ENCODE results near the gene MAIP1.
"Not testable (repeated sequence)": the region's sequence is repeated elsewhere in the genome, so short reads cannot be mapped to it uniquely, and the experiment has no call there.

The MAIP1 gene

GRCh38 chr2:199955339-199956061 lies at the start of gene MAIP1, which contains the start of gene TYW5:
Gene MAIP1, plus strand, starts transcription at chr2:199955582. Its CDS starts 217 bp downstream, at chr2:199955799.
Gene TYW5, minus strand, starts transcription at chr2:199955491. Its CDS starts 21 bp downstream, at chr2:199955470.
- peak; percentile 68 for DNase-seq (ENCODE audit: low read depth, low spot score)

DNA sequence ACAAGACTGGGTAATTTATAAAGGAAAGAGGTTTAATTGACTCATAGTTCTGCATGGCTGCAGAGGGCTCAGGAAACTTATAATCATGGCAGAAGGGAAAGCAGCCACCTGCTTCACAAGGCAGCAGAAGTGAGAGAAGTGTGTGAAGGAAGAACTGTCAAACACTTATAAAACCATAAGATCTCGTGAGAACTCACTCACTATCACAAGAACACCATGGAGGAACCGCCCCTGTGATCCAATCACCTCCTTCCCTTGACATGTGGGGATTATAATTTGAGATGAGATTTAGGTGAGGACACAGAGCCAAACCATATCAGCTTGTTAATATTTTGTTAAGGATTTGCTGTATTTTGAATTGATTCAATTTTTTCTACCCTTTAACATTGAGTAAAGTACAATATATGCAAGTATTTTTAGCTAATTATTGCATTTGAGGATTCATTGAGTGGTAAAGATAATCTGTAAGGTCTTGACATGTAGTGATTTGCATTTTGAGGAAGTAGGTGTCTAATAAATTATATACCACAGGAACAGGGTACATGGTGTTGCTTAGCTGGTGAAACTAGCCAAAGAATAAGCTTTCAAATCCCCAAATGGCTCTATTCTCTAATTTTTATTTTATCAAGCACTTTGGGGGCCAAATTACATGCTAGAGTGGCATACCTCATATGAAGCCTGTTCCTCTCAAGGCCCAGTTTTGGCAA lies 48.2 kb upstream of the MAIP1 start:
- no peak for DNase-seq (ENCODE audit: low read depth, low spot score)

DNA sequence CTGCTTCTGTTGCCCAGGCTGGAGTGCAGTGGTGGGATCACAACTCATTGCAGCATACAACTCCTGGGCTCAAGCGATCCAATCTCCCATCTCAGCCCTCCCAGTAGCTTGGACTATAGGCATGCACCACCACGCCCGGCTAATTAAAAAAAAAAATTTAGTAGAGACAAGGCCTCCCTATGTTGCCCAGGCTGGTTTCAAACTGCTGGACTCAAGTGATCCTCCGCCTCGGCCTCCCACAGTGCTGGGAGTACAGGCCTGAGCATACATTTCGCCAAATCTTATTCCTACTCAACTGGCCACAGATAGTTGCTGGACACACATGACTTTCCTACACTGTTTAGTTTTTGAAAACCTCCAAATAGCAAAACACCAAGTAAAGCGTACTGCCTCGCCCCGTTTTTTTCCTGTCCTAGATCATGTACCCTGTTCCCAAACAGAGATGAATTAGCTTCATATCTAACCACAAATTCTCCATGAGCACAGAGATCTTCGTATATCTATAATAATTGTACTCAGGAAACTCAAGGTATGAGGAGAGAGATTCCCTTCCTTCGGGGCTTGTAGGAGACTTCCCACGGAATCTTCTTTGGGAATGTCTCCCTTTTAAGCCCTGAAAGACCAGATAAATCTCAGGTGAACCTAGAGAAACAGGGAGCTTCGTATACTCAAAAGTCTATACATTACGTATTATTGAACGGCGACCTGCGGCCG lies 44.9 kb upstream of the MAIP1 start:
- DNase-seq (ENCODE audit: low read depth, low spot score), result no peak

DNA sequence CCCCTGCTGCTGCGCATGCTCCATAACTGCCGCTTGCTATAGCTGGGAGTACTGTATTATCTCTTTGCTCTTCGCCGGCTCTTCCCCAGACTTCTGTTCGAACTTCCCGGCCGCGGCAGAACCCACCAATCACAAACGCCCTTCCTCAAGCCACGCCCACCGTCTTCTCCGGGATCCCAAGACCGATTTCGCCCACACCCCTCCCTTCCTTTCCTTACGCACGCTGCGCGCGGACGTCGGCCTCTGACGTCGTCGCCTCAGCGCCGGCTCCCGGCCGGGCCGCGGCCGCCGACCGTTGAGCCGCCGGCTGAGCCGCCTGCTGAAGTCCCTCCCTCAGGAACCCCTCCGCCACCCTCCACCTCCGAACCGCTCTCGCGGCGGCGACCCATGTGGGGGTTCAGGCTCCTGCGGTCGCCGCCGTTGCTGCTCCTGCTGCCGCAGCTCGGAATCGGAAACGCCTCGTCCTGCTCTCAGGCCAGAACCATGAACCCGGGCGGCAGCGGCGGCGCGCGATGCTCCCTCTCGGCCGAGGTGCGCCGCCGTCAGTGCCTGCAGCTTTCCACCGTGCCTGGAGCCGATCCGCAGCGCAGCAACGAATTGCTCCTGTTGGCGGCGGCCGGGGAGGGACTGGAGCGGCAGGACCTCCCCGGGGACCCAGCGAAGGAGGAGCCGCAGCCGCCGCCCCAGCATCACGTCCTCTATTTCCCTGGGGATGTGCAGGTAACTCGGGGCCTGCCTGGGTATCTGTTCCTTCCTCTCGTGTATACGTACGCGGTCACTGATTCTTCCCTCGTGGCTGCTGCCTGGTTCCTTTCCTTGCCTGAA lies 44.1 kb upstream of the MAIP1 start, which contains the start of gene C2orf69:
C2orf69 (plus strand) TSS at position 242 of the 825 bp plus-strand sequence; CDS start at position 388, 146 bp downstream.
- peak; percentile 90 for DNase-seq (ENCODE audit: low read depth, low spot score)

- no peak for DNase-seq (ENCODE audit: low read depth, low spot score)
Observed at GRCh38 chr2:199911877-199912161, 43.6 kb upstream of the MAIP1 start.

GRCh38 chr2:199912553-199913114 lies 42.7 kb upstream of the MAIP1 start:
- DNase-seq (ENCODE audit: low read depth, low spot score), result not testable (repeated sequence)

DNA sequence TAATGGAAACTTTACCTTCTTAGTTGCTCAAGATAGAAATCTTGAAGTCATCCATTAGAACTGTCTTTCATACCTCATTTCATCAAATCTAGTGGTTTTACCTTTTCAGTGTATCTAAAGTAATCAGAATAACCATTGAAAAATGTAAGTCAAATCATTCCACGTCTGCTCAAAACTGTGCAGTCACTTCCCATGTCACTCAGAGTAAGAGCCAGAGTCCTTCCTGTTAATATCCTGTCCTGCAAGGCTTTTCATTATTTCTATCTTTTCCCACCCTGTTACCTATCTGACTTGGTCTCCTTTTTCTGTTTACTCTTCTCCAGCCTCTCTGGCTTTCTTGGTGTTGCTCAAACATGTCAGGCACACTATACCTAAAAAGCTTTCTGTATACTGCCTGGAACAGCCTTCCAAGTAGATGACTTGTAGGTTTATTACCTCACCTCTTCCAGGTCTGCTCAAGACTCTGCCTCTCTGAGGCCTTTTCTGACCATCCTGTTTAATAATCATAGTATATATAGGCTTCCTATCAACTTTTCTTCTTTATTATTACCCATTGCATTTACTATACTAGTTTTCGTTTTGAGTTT lies 40.9 kb upstream of the MAIP1 start:
- DNase-seq (ENCODE audit: low read depth, low spot score), result no peak

GRCh38 chr2:199916980-199917379 lies 38.4 kb upstream of the MAIP1 start:
- DNase-seq (ENCODE audit: low read depth, low spot score), result no peak

DNA sequence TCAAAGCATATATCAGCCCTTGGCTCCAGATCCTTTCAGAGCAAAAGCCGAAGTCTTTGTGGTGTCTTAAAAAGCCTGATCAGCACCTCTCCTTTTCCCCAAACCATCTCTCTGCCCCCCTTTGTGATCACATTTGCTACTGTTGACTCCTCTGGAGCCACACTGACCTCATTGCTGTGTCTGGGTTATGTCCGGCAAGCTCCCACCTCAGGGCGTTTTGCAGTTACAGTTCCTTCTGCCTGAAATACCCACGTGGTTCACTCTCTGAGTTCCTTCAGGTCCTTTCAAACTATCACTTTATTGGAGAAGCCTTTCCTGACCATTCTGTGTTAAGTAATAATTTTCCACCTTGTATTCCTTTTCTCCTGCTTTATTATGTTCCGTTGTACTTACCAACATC lies 32.5 kb upstream of the MAIP1 start:
- no peak for DNase-seq (ENCODE audit: low read depth, low spot score)

DNA sequence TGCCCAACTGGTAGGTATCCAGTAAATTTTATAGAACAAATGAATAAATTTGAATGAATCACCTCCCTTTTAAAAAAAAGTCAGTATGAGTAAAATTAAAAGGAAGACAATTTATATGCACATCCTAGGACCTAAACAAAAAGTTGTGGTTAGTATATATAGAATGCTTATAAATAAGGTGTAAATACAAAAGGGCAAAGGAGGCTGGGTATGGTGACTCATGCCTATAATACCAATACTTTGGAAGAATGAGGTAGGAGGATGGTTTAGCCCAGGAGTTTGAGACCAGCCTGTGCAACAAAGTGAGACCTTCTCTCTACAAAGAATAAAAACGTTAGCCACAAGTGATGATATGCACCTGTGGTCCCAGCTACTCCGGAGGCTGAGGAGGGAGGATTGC lies 31.5 kb upstream of the MAIP1 start:
- no peak for DNase-seq (ENCODE audit: low read depth, low spot score)

DNA sequence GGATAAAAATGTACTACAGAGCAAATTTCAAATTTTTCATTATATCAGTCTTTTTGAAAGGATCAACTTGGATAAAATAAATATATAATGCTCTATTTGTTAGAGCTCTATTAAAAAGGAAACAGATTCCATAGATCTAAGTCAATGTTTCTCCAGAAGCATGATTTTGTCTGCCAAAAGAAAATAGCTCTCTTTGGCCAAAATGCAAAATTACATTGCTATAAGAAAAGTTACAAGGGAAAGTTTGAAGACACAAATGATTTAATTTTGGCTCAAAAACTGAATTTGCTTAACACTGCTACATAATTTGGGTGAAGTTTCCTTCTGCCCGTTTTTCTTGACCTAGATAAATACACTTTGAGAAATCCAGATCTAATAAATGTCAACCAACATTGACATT lies 28.6 kb upstream of the MAIP1 start:
- DNase-seq (ENCODE audit: low read depth, low spot score), result no peak

GRCh38 chr2:199928226-199928625 lies 27.2 kb upstream of the MAIP1 start:
- DNase-seq (ENCODE audit: low read depth, low spot score), result no peak

GRCh38 chr2:199928626-199929025 lies 26.8 kb upstream of the MAIP1 start:
- DNase-seq (ENCODE audit: low read depth, low spot score), result no peak

GRCh38 chr2:199929262-199929661 lies 26.1 kb upstream of the MAIP1 start:
- DNase-seq (ENCODE audit: low read depth, low spot score), result no peak

- DNase-seq (ENCODE audit: low read depth, low spot score), result no peak
Observed at GRCh38 chr2:199932312-199932855, 23.0 kb upstream of the MAIP1 start.

DNA sequence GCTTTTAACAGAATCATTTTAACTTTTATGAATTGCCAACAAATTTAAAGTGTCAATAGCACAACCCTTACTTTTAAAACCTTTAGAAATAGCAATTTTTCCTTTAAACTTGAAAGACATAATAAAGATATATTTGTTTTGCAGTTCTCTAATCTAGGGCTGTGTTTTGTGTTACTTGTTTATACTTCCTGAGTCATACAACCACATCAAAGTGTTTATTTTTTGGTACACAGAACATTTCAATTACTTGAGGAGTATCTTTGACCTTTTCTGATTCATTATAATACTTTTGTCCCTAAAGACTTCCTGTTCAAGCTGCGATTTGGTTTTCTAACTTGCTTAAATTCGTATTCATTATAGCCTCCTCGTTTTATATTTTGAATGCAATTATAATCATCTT lies 21.9 kb upstream of the MAIP1 start:
- DNase-seq (ENCODE audit: low read depth, low spot score), result no peak

GRCh38 chr2:199936554-199936953 lies 18.8 kb upstream of the MAIP1 start:
- no peak for DNase-seq (ENCODE audit: low read depth, low spot score)

DNA sequence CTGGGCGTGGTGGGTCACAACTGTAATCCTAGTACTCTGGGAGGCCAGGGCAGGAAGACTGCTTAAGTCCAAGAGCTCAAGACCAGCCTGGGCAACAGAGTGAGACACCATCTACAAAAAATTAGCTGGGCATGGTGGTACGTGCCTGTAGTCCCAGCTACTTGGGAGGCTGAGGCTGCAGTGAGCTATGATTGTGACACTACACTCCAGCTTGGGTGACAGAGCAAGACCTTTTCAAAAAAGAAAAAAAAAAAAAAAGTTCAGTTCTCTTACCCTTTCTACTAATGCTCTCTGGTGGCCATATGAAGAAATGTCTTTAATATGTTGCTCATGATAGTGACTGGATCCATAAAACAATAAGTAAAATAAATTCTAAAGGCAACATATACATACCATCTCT lies 15.0 kb upstream of the MAIP1 start:
- DNase-seq (ENCODE audit: low read depth, low spot score), result no peak

DNA sequence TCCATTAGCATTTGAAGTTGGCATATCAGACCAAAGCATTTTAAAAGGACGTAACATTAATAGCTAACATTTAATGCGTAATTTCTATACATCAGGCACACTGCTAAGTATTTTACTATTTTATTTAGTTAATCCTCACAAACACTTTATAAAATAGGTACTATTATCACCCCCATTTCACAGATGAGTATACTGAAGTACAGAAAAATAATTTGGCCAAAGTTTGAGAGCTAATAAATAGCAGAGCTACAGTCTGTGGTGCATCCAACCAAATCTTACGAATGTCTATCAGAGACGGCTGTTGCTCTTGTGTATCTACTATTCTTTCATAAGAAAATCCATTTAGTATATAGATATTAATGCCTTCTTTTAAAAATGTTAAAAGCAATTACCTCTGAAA lies 12.0 kb upstream of the MAIP1 start:
- DNase-seq (ENCODE audit: low read depth, low spot score), result no peak

DNA sequence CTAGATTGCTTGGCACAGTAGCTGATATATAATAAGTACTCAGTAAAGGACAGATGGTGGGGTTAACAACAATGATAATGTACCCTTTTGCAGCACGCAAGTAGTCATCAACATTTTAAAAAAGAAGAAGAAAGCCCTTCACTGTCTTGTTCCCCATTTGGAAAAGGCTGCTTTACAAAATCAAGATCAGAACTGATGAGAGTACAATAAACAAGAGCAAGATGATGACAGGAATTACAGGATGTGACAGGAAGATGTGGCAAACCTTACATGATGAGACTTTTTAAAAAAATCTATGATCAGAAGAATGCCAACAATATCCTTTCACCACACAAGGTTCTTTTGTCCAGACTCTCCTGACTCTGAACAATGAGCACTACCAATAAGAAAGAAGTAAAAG lies 9.2 kb upstream of the MAIP1 start:
- no peak for DNase-seq (ENCODE audit: low read depth, low spot score)

DNA sequence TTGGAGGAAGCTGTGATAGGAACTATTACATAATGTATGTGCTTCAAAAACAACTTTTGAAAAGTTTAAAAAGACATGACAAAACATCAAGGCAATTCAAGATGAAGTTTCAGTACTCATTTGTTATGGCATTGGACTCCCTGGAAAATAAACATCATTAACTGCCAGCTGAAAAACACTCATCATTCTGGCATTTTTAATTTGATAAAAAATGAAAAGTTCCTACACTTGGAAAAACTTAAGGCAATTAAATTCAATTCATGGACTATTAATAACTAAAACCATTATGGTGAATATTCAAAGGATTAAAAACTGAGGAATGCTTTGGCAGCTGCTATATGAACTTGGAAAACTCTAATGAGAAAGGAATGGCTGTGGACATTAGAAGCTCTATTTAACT lies 8.5 kb upstream of the MAIP1 start:
- DNase-seq (ENCODE audit: low read depth, low spot score), result no peak

All from brain pericyte (primary cell).